HepG2 (cell line): ENCODE data around the gene GPR176. TPM values are rescaled to one million over a fixed set of nuclear protein-coding genes. Genes with fewer than 3 reads are reported as not detected.
A peak's percentile ranks its signal among the peaks of the same experiment; 100 is the strongest.

Source experiments
- ATAC-seq: fragments of 200-7000 bp; cut with Tn5 transposase; 3 replicates; pipeline ENCODE4 v1.9.1; 2020; ENCODE audit warnings: mild to moderate bottlenecking, moderate library complexity
- BruUV-seq: library from RNA; stranded (reverse); fragments of 400-500 nt; replicated peaks from 2 replicates; lab custom pipeline; 2021; lab: Mats Ljungman, UMichigan
- CTCF ChIA-PET: fragments of 300-600 bp; formaldehyde crosslinking; extraction: SDS; loops from one replicate; lab custom pipeline; 2021; ENCODE audit warnings: low total read pairs, inconsistent platforms, low intra/inter-chr PET ratio; lab: Yijun Ruan, JAX
- POLR2A ChIA-PET: fragments of 350-600 bp; sonication (Branson Sonifier 250); formaldehyde crosslinking; loops from one replicate; lab custom pipeline; 2020; ENCODE audit warnings: antibody characterized with exemption, inconsistent platforms; lab: Yijun Ruan, JAX
- DNase-seq: peaks from one replicate; pipeline ENCODE4 v3.0.0-alpha.2; 2015; ENCODE audit warnings: low spot score
- FAIRE-seq: peaks from 3 replicates; lab custom pipeline; 2011; peaks lifted over from hg19 to GRCh38; lab: Jason Lieb, UNC
- H2AFZ ChIP-seq: one replicate; pipeline ENCODE4 v1.6.1; 2011; ENCODE audit warnings: low read length, inconsistent platforms
- H3K27ac ChIP-seq: fragments of 300-600 bp; 3 replicates; pipeline ENCODE4 v1.8.0; 2011; ENCODE audit warnings: mixed run types, mild to moderate bottlenecking, mixed read lengths, low read length, inconsistent platforms; ENCODE audit not compliant: insufficient read depth; ENCODE audit errors: extremely low read length
- H3K27me3 ChIP-seq, 2 experiments: fragments of 200-600 bp in 1 of 2; 2 replicates in 1 of 2; 3 replicates in 1 of 2; pipeline versions ENCODE4 v1.6.0 to v1.8.0; 2011; ENCODE audit warnings: low read length in 2 of 2, mild to moderate bottlenecking in 2 of 2, moderate library complexity in 2 of 2, inconsistent platforms in 1 of 2; ENCODE audit not compliant: insufficient read depth in 2 of 2, control insufficient read depth in 1 of 2
- H3K36me3 ChIP-seq, 2 experiments: fragments of 200-600 bp in 1 of 2; replicated peaks in 1 of 2; 2 replicates in 1 of 2; 3 replicates in 1 of 2; pipeline versions ENCODE4 v1.5.1 to v1.8.0; 2011; ENCODE audit warnings: low read length in 2 of 2, inconsistent platforms in 1 of 2; ENCODE audit not compliant: insufficient read depth in 2 of 2, control insufficient read depth in 1 of 2
- H3K4me1 ChIP-seq: 2 replicates; pipeline ENCODE4 v1.5.1; 2012; ENCODE audit warnings: low read length, inconsistent platforms; ENCODE audit not compliant: insufficient read depth
- H3K4me2 ChIP-seq: 2 replicates; pipeline ENCODE4 v1.6.0; 2011; ENCODE audit warnings: low read depth, low read length, inconsistent platforms
- H3K4me3 ChIP-seq, 3 experiments: fragments of 200-600 bp in 1 of 3; sonication (generic), shearing (Covaris generic) in 1 of 3; replicated peaks in 1 of 3; 2 replicates each; pipeline ENCODE4 v1.5.1; 2011 to 2016; ENCODE audit warnings: low read length in 3 of 3, inconsistent platforms in 2 of 3, low read depth in 2 of 3, mild to moderate bottlenecking in 2 of 3, control low read depth in 1 of 3, mixed read lengths in 1 of 3; ENCODE audit not compliant: insufficient read depth in 1 of 3
- H3K79me2 ChIP-seq: one replicate; pipeline ENCODE4 v1.6.1; 2011; ENCODE audit warnings: low read length, inconsistent platforms; ENCODE audit not compliant: insufficient read depth
- H3K9ac ChIP-seq: 2 replicates; pipeline ENCODE4 v1.6.0; 2011; ENCODE audit warnings: mild to moderate bottlenecking, low read depth, low read length, inconsistent platforms; ENCODE audit not compliant: insufficient read depth
- H3K9me3 ChIP-seq: 2 replicates; pipeline ENCODE4 v1.5.1; 2012; ENCODE audit warnings: mild to moderate bottlenecking, low read length
- H4K20me1 ChIP-seq: 2 replicates; pipeline ENCODE4 v1.6.0; 2011; ENCODE audit warnings: inconsistent platforms, mild to moderate bottlenecking, low read length, moderate library complexity; ENCODE audit not compliant: insufficient read depth
- ARID5B ChIP-seq: IDR thresholded peaks from 2 replicates; pipeline ENCODE4 v1.4.0; 2020; ENCODE audit warnings: mild to moderate bottlenecking, missing genetic modification reagents
- CTCF ChIP-seq: sonication (generic); formaldehyde crosslinking; IDR thresholded peaks from 2 replicates; pipeline ENCODE4 v1.5.0; 2020; ENCODE audit warnings: mild to moderate bottlenecking, missing genetic modification reagents, moderate library complexity
- ETV5 ChIP-seq: IDR thresholded peaks from 2 replicates; pipeline ENCODE4 v1.6.1; 2018; ENCODE audit warnings: missing biosample characterization, missing genetic modification reagents, inconsistent platforms, borderline replicate concordance
- GABPB1 ChIP-seq: IDR thresholded peaks from 2 replicates; pipeline ENCODE4 v1.6.1; 2016; ENCODE audit warnings: mild to moderate bottlenecking, missing genetic modification reagents, moderate library complexity, missing compliant biosample characterization
- HOXA3 ChIP-seq: sonication (generic); formaldehyde crosslinking; IDR thresholded peaks from 2 replicates; pipeline ENCODE4 v1.5.0; 2020; ENCODE audit warnings: missing genetic modification reagents
- MIER2 ChIP-seq: IDR thresholded peaks from 2 replicates; pipeline ENCODE4 v1.6.1; 2016; ENCODE audit warnings: missing biosample characterization, missing genetic modification reagents
- RAD21 ChIP-seq: fragments of 450-650 bp; formaldehyde crosslinking; IDR thresholded peaks from 2 replicates; pipeline ENCODE4 v1.5.0; 2020; ENCODE audit warnings: mild to moderate bottlenecking
- SALL1 ChIP-seq: sonication (generic); formaldehyde crosslinking; IDR thresholded peaks from 2 replicates; pipeline ENCODE4 v1.8.0; 2022; ENCODE audit warnings: mild to moderate bottlenecking, missing genetic modification reagents
- SMAD1 ChIP-seq: sonication (generic); formaldehyde crosslinking; IDR thresholded peaks from 2 replicates; pipeline ENCODE4 v1.4.0; 2020; ENCODE audit warnings: missing genetic modification reagents, low read depth, mild to moderate bottlenecking, borderline replicate concordance
- SMC3 ChIP-seq: IDR thresholded peaks from 2 replicates; pipeline ENCODE4 v1.6.1; 2011; ENCODE audit warnings: low read length, improper control_type of control experiment
- SNRNP70 ChIP-seq: fragments of 200-400 bp; formaldehyde crosslinking; IDR thresholded peaks from 2 replicates; pipeline ENCODE4 v1.6.1; 2017; ENCODE audit warnings: mild to moderate bottlenecking, low read depth, low read length, moderate library complexity
- ZFP36 ChIP-seq: fragments of 150-350 bp; IDR thresholded peaks from 2 replicates; pipeline ENCODE4 v1.6.1; 2018; ENCODE audit warnings: borderline replicate concordance, low read length, low read depth; ENCODE audit not compliant: partially characterized antibody
- ZNF121 ChIP-seq: sonication (generic); formaldehyde crosslinking; IDR thresholded peaks from 2 replicates; pipeline ENCODE4 v1.5.0; 2020; ENCODE audit warnings: mild to moderate bottlenecking, missing genetic modification reagents
- ZNF276 ChIP-seq: sonication (generic); formaldehyde crosslinking; IDR thresholded peaks from 2 replicates; pipeline ENCODE4 v1.4.0; 2020; ENCODE audit warnings: mild to moderate bottlenecking, low read depth, missing genetic modification reagents
- WGBS: methylation state at CpG from one replicate; pipeline ENCODE4 v1.1.6; 2017; ENCODE audit warnings: low lambda C conversion rate; 5-methylcytosine and 5-hydroxymethylcytosine counted together
- in situ Hi-C: cut with HindIII; loops from 2 replicates; pipeline ENCODE4 v1.10.0; 2017; ENCODE audit warnings: low pct_unique_long_range_greater_than_20kb; ENCODE audit not compliant: extremely low pct_ligation_motif_present
- intact Hi-C: fragments of 100-400 bp; cut with micrococcal nuclease; formaldehyde crosslinking; loops from one replicate; pipeline ENCODE4 v1.10.0; 2022; ENCODE audit not compliant: unreplicated experiment
- polyA plus RNA-seq, 8 experiments: library from polyadenylated mRNA; depleted of rRNA in 3 of 8; stranded (reverse) in 7 of 8; unstranded in 1 of 8; fragments of >200 nt; fragmentation: Illumina TruSeq in 4 of 8; extraction: Trizol in 4 of 8; gene quantifications; 2 replicates each; pipeline versions ENCODE4 v1.2.1 to v1.2.3, GENCODE V29; 2011 to 2016; ENCODE audit warnings: low read depth in 4 of 8, missing spikeins in 1 of 8, mixed read lengths in 1 of 8; ENCODE audit not compliant: insufficient read depth in 1 of 8
- total RNA-seq, 5 experiments: library from RNA; depleted of rRNA; stranded (reverse); fragments of >200 nt; fragmentation: Illumina TruSeq; extraction: Trizol; gene quantifications; 2 replicates each; pipeline ENCODE4 v1.2.3, GENCODE V29; 2016; ENCODE audit warnings: low read depth in 1 of 5

Gene GPR176
- total and polyA plus RNA-seq, 2 of the 13 experiments (the other 11 are each of a cell fraction or from before 2014, with no cell fraction given), result 0.11 to 0.20 TPM

- TF ChIP-seq ZNF276 (CRISPR knock-in tag) (no peak), ZFP36 (no peak), SNRNP70 (no peak), SALL1 (no peak), SMAD1 (CRISPR knock-in tag) (no peak)
Observed at GRCh38 chr15:39803016-39803415, 117.0 kb downstream of the GPR176 start (continued).

- H3K4me1 ChIP-seq, result no peaks in the 10 kb centered on the region
- H3K9me3 ChIP-seq, result no peaks in the 10 kb centered on the region
- no peak overlapping the region for H3K4me2 ChIP-seq
- no peak overlapping the region for H3K4me3 ChIP-seq
- FAIRE-seq, result peak; percentile 77
- ATAC-seq, result peak; percentile 96
- POLR2A ChIA-PET, result no interaction called here
- no TSS peak for BruUV-seq
- H3K27me3 ChIP-seq, result 0 out of 5 replicates have a peak, but pooled peaks cover 0 to 7% of the 10 kb centered on the region in 2 experiments
- no peaks in the 10 kb centered on the region for H3K36me3 ChIP-seq
- peak; percentile 36 for DNase-seq
- no peaks in the 10 kb centered on the region for H3K79me2 ChIP-seq
- in situ Hi-C loops, result no loop called here
- no peaks in the 10 kb centered on the region for H4K20me1 ChIP-seq
- 14% methylated on average over 2 of the region's 19 CpGs for WGBS
- intact Hi-C loops, result loop anchor here (1.0 kb wide), 1 partner anchor 74 kb away; no protein-coding TSS in a partner anchor
- H3K9ac ChIP-seq, result no peak overlapping the region
- H3K27ac ChIP-seq, result no peak overlapping the region
- CTCF ChIA-PET, result interaction anchor here (1.3 kb wide), 1 partner anchor 73 kb away, joined by 8 read pairs; no protein-coding TSS in a partner anchor
- no peak overlapping the region for H2AFZ ChIP-seq
- TF ChIP-seq MIER2 (CRISPR knock-in tag) (no peak), RAD21 (CRISPR knock-in tag) (0 out of 2 replicates have a peak, but pooled peaks have one; percentile 26), ETV5 (CRISPR knock-in tag) (peak; percentile 30; the same call in 1 of the 2 replicates), CTCF (CRISPR knock-in tag) (peak; percentile 69), ARID5B (CRISPR knock-in tag) (no peak), ZNF121 (CRISPR knock-in tag) (peak; percentile 59; the same call in 1 of the 2 replicates), HOXA3 (CRISPR knock-in tag) (0 out of 2 replicates have a peak, but pooled peaks have one; percentile 16), GABPB1 (CRISPR knock-in tag) (peak; percentile 17; the same call in 1 of the 2 replicates), SMC3 (peak; percentile 76; the same call in 1 of the 2 replicates)
Observed at GRCh38 chr15:39801641-39802309, 118.3 kb downstream of the GPR176 start.
